Motor neuron (in vitro differentiated cells): ENCODE results near the gene ZNF598. TPM values are rescaled to one million over a fixed set of nuclear protein-coding genes. Genes with fewer than 3 reads are reported as not detected.

Source experiments
- ATAC-seq, 8 experiments: fragments of 200-7000 bp; cut with Tn5 transposase; replicated peaks in 6 of 8; 2 replicates each; pipeline ENCODE4 v1.8.0; 2021; ENCODE audit warnings: mild to moderate bottlenecking in 8 of 8, moderate library complexity in 8 of 8
- H3K27ac ChIP-seq, 2 donors: fragments of 250-450 bp; sonication (Bioruptor Pico); 2 replicates each; pipeline ENCODE4 v1.9.0; 2021; ENCODE audit warnings: antibody characterized with exemption in 2 of 2, mild to moderate bottlenecking in 2 of 2, moderate library complexity in 1 of 2
- H3K4me1 ChIP-seq, 2 donors: fragments of 250-450 bp; sonication (Bioruptor Pico); replicated peaks in 1 of 2; 2 replicates each; pipeline ENCODE4 v1.6.1; 2021; ENCODE audit warnings: antibody characterized with exemption in 2 of 2, mild to moderate bottlenecking in 2 of 2, moderate library complexity in 1 of 2
- H3K4me3 ChIP-seq, 5 donors: fragments of 250-450 bp; sonication (Bioruptor Pico); 2 replicates each; pipeline ENCODE4 v1.9.0; 2021; ENCODE audit warnings: antibody characterized with exemption in 5 of 5, mild to moderate bottlenecking in 5 of 5, moderate library complexity in 4 of 5
- WGBS, 10 experiments: fragments of 450-650 bp; shearing (Covaris generic); methylation state at CpG; one replicate each; pipeline ENCODE4 v1.0.0; 2022; 5-methylcytosine and 5-hydroxymethylcytosine counted together
- in situ Hi-C, 9 experiments: fragments of 400-800 bp; cut with MboI; loops; one replicate each; pipeline ENCODE4 v1.15.0; 2021; ENCODE audit warnings: low sequenced_read_pairs in 9 of 9, low pct_unique_long_range_greater_than_20kb in 2 of 9; ENCODE audit not compliant: unreplicated experiment in 9 of 9
- total RNA-seq, 8 experiments: library from RNA; unstranded; fragments of 300-600 nt; gene quantifications; 2 replicates each; pipeline versions ENCODE4 v1.2.3 to v1.2.4, GENCODE V29; 2022

The ZNF598 gene
- total RNA-seq, 8 experiments from 2014 or later, result 17.6 to 49.1 (median 27.6) TPM

GRCh38 chr16:2046893-2047329 lies 37.3 kb upstream of the ZNF598 start:
- WGBS, 10 experiments, result 0 to 80% (median 10%) methylated on average over 1 to 5 of the region's 8 CpGs; no CpG with 5 or more reads in 5 of the 10 experiments
- H3K4me1 ChIP-seq, result peaks cover 11 to 13% of the 10 kb centered on the region in 2 donors
- in situ Hi-C loops, result loop anchor here in 1 of 9 experiments (25.0 kb wide), 1 partner anchor 90 kb away; the partner anchor contains the start of genes PKD1 and RAB26
- H3K27ac ChIP-seq, result no peak overlapping the region
- peak overlapping the region; percentile 72 to 93 (median 77) for H3K4me3 ChIP-seq
- ATAC-seq, result no peak

- Histone ChIP-seq H3K4me1 (peaks cover 11 to 13% of the 10 kb centered on the region in 2 donors), H3K4me3 (peak overlapping the region in 1 of 5 donors; percentile 72), H3K27ac (no peak overlapping the region)
- no peak for ATAC-seq
- in situ Hi-C loops, result loop anchor here in 1 of 9 experiments (25.0 kb wide), 1 partner anchor 91 kb away; the partner anchor contains the start of genes PKD1 and RAB26
- 0 to 100% (median 95%) methylated on average over 1 to 8 of the region's 21 CpGs; no CpG with 5 or more reads in 5 of the 10 experiments for WGBS, 10 experiments
Observed at GRCh38 chr16:2045965-2046892, 36.6 kb upstream of the ZNF598 start.

- 97% methylated on average over 6 of the region's 22 CpGs; no CpG with 5 or more reads in 9 of the 10 experiments for WGBS, 10 experiments
- H3K4me3 ChIP-seq, result no peak overlapping the region
- H3K4me1 ChIP-seq, result peaks cover 19 to 24% of the 10 kb centered on the region in 2 donors
- ATAC-seq, result no peak
- H3K27ac ChIP-seq, result no peak overlapping the region
- in situ Hi-C loops, result loop anchor here in 1 of 9 experiments (25.0 kb wide), 1 partner anchor 93 kb away; the partner anchor contains the start of genes PKD1 and RAB26
Observed at GRCh38 chr16:2044541-2044940, 34.9 kb upstream of the ZNF598 start.

- H3K4me1 ChIP-seq, result peaks cover 23 to 28% of the 10 kb centered on the region in 2 donors
- ATAC-seq, result no peak
- H3K27ac ChIP-seq, result no peak overlapping the region
- in situ Hi-C loops, result loop anchor here in 1 of 9 experiments (25.0 kb wide), 1 partner anchor 93 kb away; the partner anchor contains the start of genes PKD1 and RAB26
- H3K4me3 ChIP-seq, result no peak overlapping the region
- WGBS, 10 experiments, result 80 to 100% methylated on average over 1 to 3 of the region's 26 CpGs; no CpG with 5 or more reads in 8 of the 10 experiments
Observed at GRCh38 chr16:2043667-2044451, 34.2 kb upstream of the ZNF598 start.

GRCh38 chr16:2042986-2043666 lies 33.5 kb upstream of the ZNF598 start:
- Histone ChIP-seq H3K4me1 (peaks cover 24 to 27% of the 10 kb centered on the region in 2 donors), H3K4me3 (no peak overlapping the region), H3K27ac (no peak overlapping the region)
- in situ Hi-C loops, result loop anchor here in 1 of 9 experiments (25.0 kb wide), 1 partner anchor 94 kb away; the partner anchor contains the start of genes PKD1 and RAB26
- ATAC-seq, result no peak
- 80 to 100% (median 91%) methylated on average over 1 to 6 of the region's 11 CpGs; no CpG with 5 or more reads in 6 of the 10 experiments for WGBS, 10 experiments

GRCh38 chr16:2042171-2042985 lies 32.8 kb upstream of the ZNF598 start:
- no peak overlapping the region for H3K27ac ChIP-seq
- no peak for ATAC-seq

GRCh38 chr16:2040787-2041522 lies 31.3 kb upstream of the ZNF598 start:
- WGBS, 10 experiments, result 60 to 91% (median 77%) methylated on average over 2 to 12 of the region's 20 CpGs; no CpG with 5 or more reads in 5 of the 10 experiments
- Histone ChIP-seq H3K4me3 (no peak overlapping the region), H3K27ac (peak overlapping the region in 1 of 2 donors; percentile 74), H3K4me1 (peaks cover 20 to 30% of the 10 kb centered on the region in 2 donors)
- in situ Hi-C loops, result loop anchor here in 1 of 9 experiments (25.0 kb wide), 1 partner anchor 96 kb away; the partner anchor contains the start of genes PKD1 and RAB26
- ATAC-seq, result no peak

More at GRCh38 chr16:2042171-2042985, 32.8 kb upstream of the ZNF598 start:
- in situ Hi-C loops, result loop anchor here in 1 of 9 experiments (25.0 kb wide), 1 partner anchor 95 kb away; the partner anchor contains the start of genes PKD1 and RAB26
- no peak overlapping the region for H3K4me3 ChIP-seq
- 80 to 100% methylated on average over 1 to 2 of the region's 22 CpGs; no CpG with 5 or more reads in 8 of the 10 experiments for WGBS, 10 experiments
- peaks cover 24 to 27% of the 10 kb centered on the region in 2 donors for H3K4me1 ChIP-seq

- Histone ChIP-seq H3K27ac (peak overlapping the region; percentile 44 to 74), H3K4me3 (no peak overlapping the region), H3K4me1 (peaks cover 25 to 36% of the 10 kb centered on the region in 2 donors)
- in situ Hi-C loops, result loop anchor here in 1 of 9 experiments (25.0 kb wide), 1 partner anchor 97 kb away; the partner anchor contains the start of genes PKD1 and RAB26
- peak in 1 of 8 experiments; percentile 4 for ATAC-seq
- 87 to 100% methylated on average over 1 to 3 of the region's 24 CpGs; no CpG with 5 or more reads in 8 of the 10 experiments for WGBS, 10 experiments
Observed at GRCh38 chr16:2040041-2040786, 30.6 kb upstream of the ZNF598 start.

- H3K4me3 ChIP-seq, result no peak overlapping the region
- WGBS, 10 experiments, result 0 to 63% methylated on average over 2 to 5 of the region's 29 CpGs; no CpG with 5 or more reads in 8 of the 10 experiments
- peak; percentile 41 to 82 (median 60) for ATAC-seq
- H3K4me1 ChIP-seq, result peaks cover 25 to 36% of the 10 kb centered on the region in 2 donors
- in situ Hi-C loops, result loop anchor here in 1 of 9 experiments (25.0 kb wide), 1 partner anchor 98 kb away; the partner anchor contains the start of genes PKD1 and RAB26
- peak overlapping the region; percentile 44 to 74 for H3K27ac ChIP-seq
Observed at GRCh38 chr16:2039274-2040031, 29.8 kb upstream of the ZNF598 start.
